ENCODE data around the gene GLYATL1.

DNA sequence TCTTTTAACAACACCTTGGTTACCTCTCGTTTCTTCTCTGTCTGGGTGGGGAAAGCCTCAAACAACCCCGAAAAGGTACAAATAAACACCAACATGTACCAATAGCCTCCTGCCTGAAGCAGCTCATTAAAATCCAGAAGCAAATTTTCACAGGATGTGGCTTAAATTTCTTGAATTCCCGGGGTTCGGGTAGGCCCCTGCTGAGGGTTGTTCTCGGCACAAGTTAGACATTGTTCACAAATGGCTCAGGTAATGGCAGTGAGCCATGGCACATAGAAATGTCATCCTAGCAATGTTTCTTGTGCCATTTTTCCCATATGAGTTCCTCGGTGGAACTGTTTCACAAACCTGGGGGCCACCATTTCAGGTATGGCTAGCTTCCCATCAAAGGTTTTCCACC, 19.7 kb upstream of the GLYATL1 start:
- TF ChIP-seq YY1 (IDR thresholded peaks at IDR 0.05; ENCODE audit: insufficient read depth, insufficient read length) (no peak), ZNF274 (IDR thresholded peaks at IDR 0.05; ENCODE audit: low read depth, low read length) (no peak)

Measured in NT2/D1 (cell line).